Ectodermal cell (in vitro differentiated cells): Measurements from ENCODE around the gene CYP46A1.
"Not testable (repeated sequence)": the region's sequence is repeated elsewhere in the genome, so short reads cannot be mapped to it uniquely, and the experiment has no call there.

Experiments
- H3K27ac ChIP-seq: 2 replicates; pipeline ENCODE4 v1.7.0; 2013; ENCODE audit warnings: mild to moderate bottlenecking, low read depth, low read length; ENCODE audit not compliant: insufficient read depth, poor library complexity, severe bottlenecking
- H3K27me3 ChIP-seq: 2 replicates; pipeline ENCODE4 v1.7.0; 2013; ENCODE audit warnings: mild to moderate bottlenecking, low read length; ENCODE audit not compliant: insufficient read depth, control insufficient read depth, poor library complexity, severe bottlenecking
- H3K36me3 ChIP-seq: one replicate; pipeline ENCODE4 v1.7.0; 2013; ENCODE audit warnings: low read length; ENCODE audit not compliant: control insufficient read depth, insufficient read depth
- H3K4me1 ChIP-seq: one replicate; pipeline ENCODE4 v1.7.0; 2013; ENCODE audit warnings: low read length; ENCODE audit not compliant: control insufficient read depth, insufficient read depth
- H3K4me3 ChIP-seq: 2 replicates; pipeline ENCODE4 v1.7.0; 2013; ENCODE audit warnings: low read depth, low read length, control low read depth; ENCODE audit not compliant: insufficient read depth
- H3K9me3 ChIP-seq: 2 replicates; pipeline ENCODE4 v1.7.0; 2013; ENCODE audit warnings: mild to moderate bottlenecking, low read length, moderate library complexity; ENCODE audit not compliant: control insufficient read depth
- WGBS, 2 experiments: methylation state at CpG; one replicate each; pipeline ENCODE4 v1.1.7; 2013; ENCODE audit warnings: missing lambda C conversion rate in 2 of 2; 5-methylcytosine and 5-hydroxymethylcytosine counted together

Gene CYP46A1

DNA sequence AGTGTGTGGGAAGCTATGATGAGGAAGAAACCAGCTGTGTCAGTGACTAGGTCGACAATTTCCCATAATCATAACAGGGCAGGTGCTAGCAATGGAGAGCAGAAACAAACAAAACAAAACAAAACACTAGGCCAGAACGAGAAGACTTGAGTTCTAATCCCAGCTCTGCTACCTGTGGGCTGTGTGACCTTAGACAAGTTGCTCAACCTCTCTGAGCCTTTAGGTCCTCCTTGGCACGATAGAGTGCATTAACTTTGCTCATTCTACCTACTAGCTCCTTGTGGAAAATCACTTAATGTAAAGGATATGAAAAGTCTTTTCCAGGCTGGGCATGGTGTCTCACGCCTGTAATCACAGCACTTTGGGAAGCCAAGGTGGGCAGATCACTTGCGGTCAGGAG, 27.9 kb upstream of the CYP46A1 start:
- Histone ChIP-seq H3K4me1 (peaks cover 14% of the 10 kb centered on the region), H3K4me3 (no peak overlapping the region), H3K36me3 (no peaks in the 10 kb centered on the region), H3K9me3 (no peaks in the 10 kb centered on the region), H3K27ac (no peak overlapping the region), H3K27me3 (peaks cover 21% of the 10 kb centered on the region)
- 93 to 98% methylated on average over 5 of the region's 5 CpGs for WGBS, 2 experiments

DNA sequence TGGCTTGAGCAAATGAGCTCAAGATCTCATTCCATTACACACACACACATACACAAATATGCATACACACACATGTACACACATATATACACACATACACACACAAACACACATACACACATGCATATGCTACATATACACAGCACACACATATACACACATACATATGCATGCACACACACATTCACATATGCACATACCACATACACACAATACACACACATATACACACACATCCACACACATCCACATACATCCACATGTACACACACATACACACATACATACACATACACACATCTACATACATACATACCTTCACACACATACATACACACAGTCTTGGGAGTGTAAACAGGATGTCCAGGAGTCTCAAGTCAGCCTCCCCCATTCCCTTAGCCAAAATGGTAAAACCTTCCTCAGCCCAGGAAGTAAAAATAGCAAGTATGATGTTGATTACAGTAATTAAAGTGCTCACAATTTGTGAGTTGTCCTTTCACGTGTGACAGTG, 26.4 kb upstream of the CYP46A1 start:
- no peaks in the 10 kb centered on the region for H3K36me3 ChIP-seq
- H3K9me3 ChIP-seq, result no peaks in the 10 kb centered on the region
- WGBS, 2 experiments, result 82 to 95% methylated on average over 1 of the region's 1 CpG
- H3K27ac ChIP-seq, result no peak overlapping the region
- peaks cover 21% of the 10 kb centered on the region for H3K27me3 ChIP-seq
- H3K4me3 ChIP-seq, result no peak overlapping the region
- peaks cover 16% of the 10 kb centered on the region for H3K4me1 ChIP-seq

DNA sequence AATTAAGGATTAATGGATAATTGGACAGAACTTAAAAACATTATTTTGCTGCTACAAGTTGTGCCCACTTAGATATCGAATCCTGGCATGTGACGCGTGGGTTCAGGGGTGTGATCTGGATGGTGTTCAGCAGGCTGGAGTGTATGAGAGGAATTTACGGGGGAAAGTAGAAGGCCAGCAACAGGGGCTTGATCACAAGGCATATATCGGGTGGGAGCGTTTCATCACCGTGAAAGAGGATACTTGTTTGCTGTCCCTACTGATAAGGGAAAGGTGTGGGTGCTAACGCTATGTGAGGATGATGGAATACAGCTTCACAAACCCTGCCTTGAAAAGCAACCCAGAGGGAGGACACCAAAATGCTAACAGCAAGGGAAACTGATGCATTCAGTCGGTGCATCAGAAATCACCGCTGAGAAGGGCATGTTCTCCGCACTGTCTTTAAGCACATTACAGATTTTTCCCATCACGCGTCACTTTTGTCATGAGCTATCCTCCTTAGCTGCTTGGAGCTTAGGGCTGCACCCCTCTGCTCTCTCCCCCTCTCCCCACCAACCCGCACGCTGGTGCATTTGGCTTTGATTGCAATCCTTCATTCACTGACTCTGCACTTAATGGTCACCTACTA, 25.8 kb upstream of the CYP46A1 start:
- Histone ChIP-seq H3K9me3 (no peaks in the 10 kb centered on the region), H3K27me3 (peaks cover 21% of the 10 kb centered on the region), H3K4me3 (no peak overlapping the region), H3K27ac (no peak overlapping the region), H3K4me1 (peaks cover 22% of the 10 kb centered on the region), H3K36me3 (no peaks in the 10 kb centered on the region)
- WGBS, 2 experiments, result 87 to 88% methylated on average over 15 of the region's 15 CpGs

DNA sequence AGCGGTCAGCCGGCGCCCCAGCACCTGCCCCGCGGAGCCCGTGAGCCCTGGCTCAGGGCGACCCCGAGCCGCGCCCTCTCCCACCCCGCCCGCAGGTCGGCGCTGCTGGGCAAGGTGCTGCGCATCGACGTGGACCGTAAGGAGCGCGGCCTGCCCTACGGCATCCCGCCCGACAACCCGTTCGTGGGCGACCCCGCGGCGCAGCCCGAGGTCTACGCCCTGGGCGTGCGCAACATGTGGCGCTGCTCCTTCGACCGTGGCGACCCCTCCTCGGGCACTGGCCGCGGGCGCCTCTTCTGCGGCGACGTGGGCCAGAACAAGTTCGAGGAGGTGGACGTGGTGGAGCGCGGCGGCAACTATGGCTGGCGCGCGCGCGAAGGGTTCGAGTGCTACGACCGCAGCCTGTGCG, 24.8 kb upstream of the CYP46A1 start:
- H3K4me3 ChIP-seq, result peak overlapping the region; percentile 9
- peaks cover 21% of the 10 kb centered on the region for H3K27me3 ChIP-seq

DNA sequence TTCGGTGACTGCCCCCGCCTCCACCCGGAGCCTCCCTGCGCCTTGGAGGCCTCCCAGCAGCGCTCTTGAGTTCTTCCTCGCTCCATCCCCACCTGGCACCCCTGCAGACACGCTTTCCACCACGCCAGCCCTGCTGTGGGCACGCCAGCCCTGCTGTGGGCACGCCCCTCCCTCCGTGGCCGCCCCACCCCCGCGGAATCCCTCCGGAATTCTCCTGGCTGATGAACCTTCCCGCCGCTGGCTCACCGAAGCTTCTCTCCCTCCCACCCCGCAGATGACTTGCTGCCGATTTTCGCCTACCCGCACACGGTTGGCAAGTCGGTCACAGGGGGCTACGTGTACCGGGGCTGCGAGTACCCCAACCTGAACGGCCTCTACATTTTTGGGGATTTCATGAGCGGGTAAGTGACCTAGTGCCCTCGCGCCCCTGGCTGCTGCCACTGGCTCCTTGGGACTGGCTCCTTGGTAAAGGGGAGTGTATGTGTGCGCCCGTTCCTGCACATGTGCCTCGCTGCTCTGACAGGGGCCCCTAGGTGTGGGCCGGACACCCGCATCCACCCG, 24.0 kb upstream of the CYP46A1 start:
- WGBS, 2 experiments, result 38 to 42% methylated on average over 37 of the region's 37 CpGs
- Histone ChIP-seq H3K36me3 (no peaks in the 10 kb centered on the region), H3K27me3 (peaks cover 21% of the 10 kb centered on the region), H3K4me1 (peaks cover 37% of the 10 kb centered on the region), H3K4me3 (peak overlapping the region; percentile 3), H3K27ac (no peak overlapping the region), H3K9me3 (no peaks in the 10 kb centered on the region)

More for the DNA sequence above, 24.8 kb upstream of the CYP46A1 start:
- H3K36me3 ChIP-seq, result no peaks in the 10 kb centered on the region
- 45 to 46% methylated on average over 58 of the region's 58 CpGs for WGBS, 2 experiments
- H3K9me3 ChIP-seq, result no peaks in the 10 kb centered on the region
- no peak overlapping the region for H3K27ac ChIP-seq
- peaks cover 31% of the 10 kb centered on the region for H3K4me1 ChIP-seq

DNA sequence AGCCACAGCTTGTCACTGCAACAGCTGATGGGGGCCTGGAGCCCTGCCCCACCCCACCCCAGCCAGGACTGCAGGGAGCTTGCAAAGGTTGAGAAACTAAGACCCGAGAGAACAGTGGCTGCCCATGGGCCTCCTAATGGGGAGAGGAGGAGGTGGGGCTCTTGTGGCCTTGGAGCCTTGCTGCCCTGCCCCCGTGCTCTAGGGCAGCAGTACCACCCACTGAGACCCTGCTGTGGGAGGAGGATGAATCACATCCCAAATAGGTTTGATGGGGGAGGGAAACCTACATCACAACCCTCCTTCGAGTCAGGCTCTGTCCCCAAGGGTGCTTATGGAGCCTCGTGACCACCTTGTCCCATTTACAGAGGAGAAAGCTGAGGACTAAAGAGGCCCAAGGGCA, 23.3 kb upstream of the CYP46A1 start:
- Histone ChIP-seq H3K4me3 (no peak overlapping the region), H3K9me3 (no peaks in the 10 kb centered on the region), H3K4me1 (peaks cover 37% of the 10 kb centered on the region), H3K36me3 (no peaks in the 10 kb centered on the region), H3K27me3 (peaks cover 21% of the 10 kb centered on the region), H3K27ac (no peak overlapping the region)
- WGBS, 2 experiments, result 27 to 28% methylated on average over 4 of the region's 4 CpGs

DNA sequence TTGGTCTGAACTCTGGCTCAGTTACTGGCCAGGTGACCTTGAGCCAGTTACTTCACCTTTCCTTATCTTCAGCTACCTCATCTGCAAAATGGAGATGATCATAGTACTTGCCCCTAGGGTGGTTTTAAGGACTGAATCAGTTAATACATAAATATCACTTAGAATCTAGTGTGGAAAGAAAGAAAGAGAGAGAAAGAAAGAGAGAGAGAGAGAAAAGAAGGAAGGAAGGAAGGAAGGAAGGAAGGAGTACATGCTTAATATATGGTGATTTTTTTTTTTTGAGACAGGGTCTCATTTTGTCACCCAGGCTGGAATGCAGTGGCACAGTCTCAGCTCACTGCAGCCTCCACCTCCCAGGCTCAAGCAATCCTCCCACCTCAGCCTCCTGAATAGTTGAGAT, 22.9 kb upstream of the CYP46A1 start:
- Histone ChIP-seq H3K4me1 (peaks cover 39% of the 10 kb centered on the region), H3K27me3 (peaks cover 21% of the 10 kb centered on the region)
- H3K36me3 ChIP-seq, H3K4me3 ChIP-seq, H3K9me3 ChIP-seq, H3K27ac ChIP-seq: not testable (repeated sequence)

DNA sequence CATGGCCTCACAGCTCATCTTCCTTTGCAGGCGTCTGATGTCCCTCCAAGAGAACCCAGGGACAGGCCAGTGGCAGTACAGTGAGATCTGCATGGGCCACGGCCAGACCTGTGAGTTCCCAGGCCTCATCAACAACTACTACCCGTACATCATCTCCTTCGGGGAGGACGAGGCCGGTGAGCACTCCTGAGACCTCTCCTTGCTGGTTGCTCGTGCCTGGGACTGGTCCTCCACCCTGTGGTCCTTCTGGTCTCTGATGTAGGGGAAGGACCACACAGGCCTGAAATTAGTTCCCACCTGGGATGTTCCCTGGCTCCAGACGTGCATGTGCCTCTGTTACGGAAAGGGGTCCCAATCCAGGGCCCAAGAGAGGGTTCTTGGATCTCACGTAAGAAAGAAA, 21.3 kb upstream of the CYP46A1 start:
- 92 to 95% methylated on average over 10 of the region's 10 CpGs for WGBS, 2 experiments
- Histone ChIP-seq H3K4me1 (peaks cover 45% of the 10 kb centered on the region), H3K27me3 (peaks cover 21% of the 10 kb centered on the region), H3K9me3 (no peaks in the 10 kb centered on the region), H3K4me3 (no peak overlapping the region), H3K27ac (no peak overlapping the region), H3K36me3 (no peaks in the 10 kb centered on the region)

DNA sequence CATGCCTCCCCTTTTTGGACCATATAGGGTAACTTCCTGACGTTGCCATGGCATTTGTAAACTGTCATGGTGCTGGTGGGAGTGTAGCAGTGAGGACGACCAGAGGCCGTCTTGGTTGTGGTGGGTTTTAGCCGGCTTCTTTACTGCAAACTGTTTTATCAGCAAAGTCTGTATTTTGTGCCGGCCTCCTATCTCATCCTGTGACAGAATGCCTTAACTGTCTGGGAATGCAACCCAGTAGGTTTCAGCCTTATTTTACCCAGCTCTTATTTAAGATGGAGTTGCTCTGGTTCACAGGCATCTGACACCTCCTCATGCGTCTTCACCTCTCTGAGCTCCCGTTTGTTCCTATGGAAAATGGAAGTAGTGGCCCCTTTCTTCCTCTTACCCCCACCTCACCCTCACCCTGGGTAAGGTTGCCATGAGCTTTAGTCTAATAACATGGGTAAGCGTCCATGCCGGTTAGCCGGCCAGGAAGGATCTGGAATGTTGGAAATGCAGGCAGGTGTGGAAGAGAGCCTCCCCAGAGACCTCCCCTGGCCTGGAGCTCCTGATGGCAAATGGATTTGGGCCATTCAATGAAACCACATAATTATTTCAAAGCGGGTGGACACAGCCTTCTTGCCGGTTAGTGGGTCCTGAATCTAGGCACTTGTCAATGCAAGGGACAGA, 20.6 kb upstream of the CYP46A1 start:
- no peak overlapping the region for H3K4me3 ChIP-seq
- H3K27ac ChIP-seq, result peak overlapping the region; percentile 86
- H3K27me3 ChIP-seq, result peaks cover 19% of the 10 kb centered on the region
- no peaks in the 10 kb centered on the region for H3K9me3 ChIP-seq
- H3K4me1 ChIP-seq, result peaks cover 45% of the 10 kb centered on the region
- WGBS, 2 experiments, result 48 to 50% methylated on average over 12 of the region's 12 CpGs
- no peaks in the 10 kb centered on the region for H3K36me3 ChIP-seq

DNA sequence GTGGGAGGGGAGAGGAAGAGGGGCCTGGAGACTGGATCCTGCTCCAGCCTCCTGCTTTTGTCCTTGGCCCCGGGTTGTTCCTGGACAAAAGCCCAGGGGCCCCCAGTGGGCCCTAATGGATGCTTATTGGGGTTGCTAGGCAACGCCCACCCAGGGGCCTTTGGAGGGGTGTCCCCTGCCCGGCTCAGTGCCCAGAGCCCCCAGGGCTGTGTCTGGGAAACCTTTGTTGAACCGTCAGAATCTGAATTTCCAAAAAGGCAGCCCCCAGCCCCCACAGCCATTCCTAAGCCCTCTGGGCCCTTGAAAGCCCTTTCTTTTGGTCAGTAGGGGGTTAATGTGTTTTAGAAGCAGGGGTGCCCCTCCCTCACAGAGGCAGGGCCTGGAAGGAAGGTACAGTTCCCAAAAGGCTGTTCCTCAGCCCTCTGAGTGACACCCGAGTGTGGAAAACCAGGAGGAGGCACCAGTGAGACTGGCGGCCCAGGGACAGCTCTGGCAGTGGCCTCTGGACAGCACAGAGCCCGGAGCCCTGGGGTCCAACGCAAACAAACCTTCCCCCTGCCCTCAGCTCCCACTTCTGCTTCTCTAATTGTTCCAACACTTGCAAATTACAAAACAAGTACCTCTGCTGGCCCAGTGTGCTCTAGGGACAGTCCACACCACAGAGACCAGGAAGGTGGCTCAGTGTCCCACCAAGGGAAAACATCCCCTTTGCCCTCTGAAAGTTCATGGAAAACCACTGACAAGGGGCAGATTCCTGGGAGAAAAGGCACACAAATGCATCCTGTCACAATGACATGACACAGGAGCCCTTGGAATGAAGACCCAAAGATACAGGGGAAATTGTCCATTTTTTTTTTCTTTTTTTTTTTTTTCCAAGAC, 19.8 kb upstream of the CYP46A1 start:
- H3K4me3 ChIP-seq, result no peak overlapping the region

More for the DNA sequence above, 19.8 kb upstream of the CYP46A1 start:
- Histone ChIP-seq H3K36me3 (no peaks in the 10 kb centered on the region), H3K27ac (peak overlapping the region; percentile 86), H3K27me3 (peaks cover 11% of the 10 kb centered on the region), H3K4me1 (peaks cover 50% of the 10 kb centered on the region), H3K9me3 (no peaks in the 10 kb centered on the region)
- WGBS, 2 experiments, result 1 to 5% methylated on average over 8 of the region's 8 CpGs
